K562 (cell line): ENCODE measurements around the gene OOSP1. TPM values are rescaled to one million over a fixed set of nuclear protein-coding genes. Genes with fewer than 3 reads are reported as not detected.

Experiments
- KDM2B ChIP-seq: fragments of 250-450 bp; sonication (Bioruptor Pico); IDR thresholded peaks from 2 replicates; pipeline ENCODE4 v1.8.0; 2021; ENCODE audit warnings: mild to moderate bottlenecking, moderate library complexity
- KLF1 ChIP-seq: fragments of 450-650 bp; IDR thresholded peaks from 2 replicates; pipeline ENCODE4 v1.6.1; 2016; ENCODE audit warnings: missing genetic modification characterization, missing compliant biosample characterization
- NR1H2 ChIP-seq: sonication (generic); formaldehyde crosslinking; IDR thresholded peaks from 2 replicates; pipeline ENCODE4 v1.4.0; 2020; ENCODE audit warnings: mild to moderate bottlenecking, missing genetic modification reagents
- NR2C2 ChIP-seq, 2 experiments: fragments of 200-800 bp in 1 of 2; sonication (Bioruptor generic) in 1 of 2; sonication (generic) in 1 of 2; formaldehyde crosslinking in 1 of 2; IDR thresholded peaks; 2 replicates each; pipeline versions ENCODE4 v1.6.1 to v1.8.0; 2016 to 2022; ENCODE audit warnings: mild to moderate bottlenecking in 1 of 2, missing compliant biosample characterization in 1 of 2, missing genetic modification characterization in 1 of 2, missing genetic modification reagents in 1 of 2
- ZEB2 ChIP-seq: fragments of 450-650 bp; IDR thresholded peaks from 2 replicates; pipeline ENCODE4 v1.6.1; 2016
- ZNF212 ChIP-seq: fragments of 450-650 bp; formaldehyde crosslinking; IDR thresholded peaks from 2 replicates; pipeline ENCODE4 v1.4.0; 2020; ENCODE audit warnings: mild to moderate bottlenecking
- polyA plus RNA-seq, 8 experiments: library from polyadenylated mRNA; depleted of rRNA in 4 of 8; stranded (reverse) in 5 of 8; unstranded in 3 of 8; fragments of >200 nt; fragmentation: Nextera tagmentation in 2 of 8; fragmentation: Illumina TruSeq in 1 of 8; extraction: Ambion mirVana in 2 of 8; extraction: Trizol in 1 of 8; gene quantifications; 2 replicates each; pipeline versions ENCODE4 v1.2.1 to v1.2.3, GENCODE V29; 2011 to 2014; ENCODE audit warnings: inconsistent platforms in 1 of 8, missing spikeins in 1 of 8
- total RNA-seq, 7 experiments: library from RNA; depleted of rRNA in 6 of 7; stranded (reverse); fragments of >200 nt in 6 of 7; fragmentation: Illumina TruSeq in 2 of 7; extraction: Trizol in 2 of 7; gene quantifications; 2 replicates each; pipeline versions ENCODE4 v1.2.1 to v1.2.3, GENCODE V29; 2011 to 2021; ENCODE audit warnings: low replicate concordance in 1 of 7
- TF ChIP-seq, protein P1 (sequence below), 2 experiments: fragments of 450-650 bp in 1 of 2; sonication (generic) in 1 of 2; formaldehyde crosslinking in 1 of 2; IDR thresholded peaks; 2 replicates each; pipeline versions ENCODE4 v1.7.1 to v1.9.0; 2016 to 2022; ENCODE audit warnings: inconsistent platforms in 1 of 2, mild to moderate bottlenecking in 1 of 2, missing genetic modification reagents in 1 of 2
- TF ChIP-seq, protein P2 (sequence below): fragments of 250-450 bp; sonication (Bioruptor Pico); IDR thresholded peaks from 2 replicates; pipeline ENCODE4 v1.5.0; 2021
- TF ChIP-seq, protein P3 (sequence below): IDR thresholded peaks from 3 replicates; pipeline ENCODE4 v1.6.1; 2011; ENCODE audit warnings: borderline replicate concordance, mild to moderate bottlenecking, moderate library complexity; ENCODE audit not compliant: insufficient read length; ENCODE audit errors: extremely low read depth

The OOSP1 gene
- total and polyA plus RNA-seq, 9 of the 15 experiments (the other 6 are each of a cell fraction or from before 2014, with no cell fraction given): 0.14 to 3.0 (median 0.61) TPM

DNA sequence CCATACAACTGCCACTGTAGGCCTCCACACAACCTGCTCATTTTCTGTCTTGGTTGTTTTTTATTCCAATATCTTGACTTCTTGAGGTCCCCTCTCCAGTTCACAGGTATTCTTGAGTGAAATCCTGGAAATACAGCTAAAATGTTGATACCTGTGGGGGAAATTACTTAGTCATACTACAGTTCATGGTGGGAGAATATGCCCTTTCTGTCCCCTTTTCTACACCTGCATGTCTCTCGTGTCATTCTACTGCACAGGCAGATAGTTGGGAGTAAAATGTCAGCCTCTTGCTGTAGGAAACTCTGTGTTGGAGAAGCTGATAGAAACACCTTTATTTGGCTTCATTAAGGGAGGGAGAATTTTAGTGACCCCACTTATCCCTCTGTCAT is 30.2 kb downstream of the OOSP1 start (continued):
- TF ChIP-seq, protein P1, sequence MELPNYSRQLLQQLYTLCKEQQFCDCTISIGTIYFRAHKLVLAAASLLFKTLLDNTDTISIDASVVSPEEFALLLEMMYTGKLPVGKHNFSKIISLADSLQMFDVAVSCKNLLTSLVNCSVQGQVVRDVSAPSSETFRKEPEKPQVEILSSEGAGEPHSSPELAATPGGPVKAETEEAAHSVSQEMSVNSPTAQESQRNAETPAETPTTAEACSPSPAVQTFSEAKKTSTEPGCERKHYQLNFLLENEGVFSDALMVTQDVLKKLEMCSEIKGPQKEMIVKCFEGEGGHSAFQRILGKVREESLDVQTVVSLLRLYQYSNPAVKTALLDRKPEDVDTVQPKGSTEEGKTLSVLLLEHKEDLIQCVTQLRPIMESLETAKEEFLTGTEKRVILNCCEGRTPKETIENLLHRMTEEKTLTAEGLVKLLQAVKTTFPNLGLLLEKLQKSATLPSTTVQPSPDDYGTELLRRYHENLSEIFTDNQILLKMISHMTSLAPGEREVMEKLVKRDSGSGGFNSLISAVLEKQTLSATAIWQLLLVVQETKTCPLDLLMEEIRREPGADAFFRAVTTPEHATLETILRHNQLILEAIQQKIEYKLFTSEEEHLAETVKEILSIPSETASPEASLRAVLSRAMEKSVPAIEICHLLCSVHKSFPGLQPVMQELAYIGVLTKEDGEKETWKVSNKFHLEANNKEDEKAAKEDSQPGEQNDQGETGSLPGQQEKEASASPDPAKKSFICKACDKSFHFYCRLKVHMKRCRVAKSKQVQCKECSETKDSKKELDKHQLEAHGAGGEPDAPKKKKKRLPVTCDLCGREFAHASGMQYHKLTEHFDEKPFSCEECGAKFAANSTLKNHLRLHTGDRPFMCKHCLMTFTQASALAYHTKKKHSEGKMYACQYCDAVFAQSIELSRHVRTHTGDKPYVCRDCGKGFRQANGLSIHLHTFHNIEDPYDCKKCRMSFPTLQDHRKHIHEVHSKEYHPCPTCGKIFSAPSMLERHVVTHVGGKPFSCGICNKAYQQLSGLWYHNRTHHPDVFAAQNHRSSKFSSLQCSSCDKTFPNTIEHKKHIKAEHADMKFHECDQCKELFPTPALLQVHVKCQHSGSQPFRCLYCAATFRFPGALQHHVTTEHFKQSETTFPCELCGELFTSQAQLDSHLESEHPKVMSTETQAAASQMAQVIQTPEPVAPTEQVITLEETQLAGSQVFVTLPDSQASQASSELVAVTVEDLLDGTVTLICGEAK (IDR thresholded peaks at IDR 0.05): no peak
- TF ChIP-seq, protein P1 (CRISPR knock-in tag; IDR thresholded peaks at IDR 0.05): no peak
- TF ChIP-seq KDM2B (CRISPR knock-in tag): no peak
- no peak for TF ChIP-seq KLF1 (tag)
- TF ChIP-seq ZNF212 (CRISPR knock-in tag): no peak
- TF ChIP-seq NR1H2 (CRISPR knock-in tag): no peak
- TF ChIP-seq ZEB2: 0 out of 2 replicates have a peak, but pooled peaks have one; percentile 7
- TF ChIP-seq, protein P2, sequence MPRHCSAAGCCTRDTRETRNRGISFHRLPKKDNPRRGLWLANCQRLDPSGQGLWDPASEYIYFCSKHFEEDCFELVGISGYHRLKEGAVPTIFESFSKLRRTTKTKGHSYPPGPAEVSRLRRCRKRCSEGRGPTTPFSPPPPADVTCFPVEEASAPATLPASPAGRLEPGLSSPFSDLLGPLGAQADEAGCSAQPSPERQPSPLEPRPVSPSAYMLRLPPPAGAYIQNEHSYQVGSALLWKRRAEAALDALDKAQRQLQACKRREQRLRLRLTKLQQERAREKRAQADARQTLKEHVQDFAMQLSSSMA (CRISPR knock-in tag): no peak
- TF ChIP-seq, protein P3, sequence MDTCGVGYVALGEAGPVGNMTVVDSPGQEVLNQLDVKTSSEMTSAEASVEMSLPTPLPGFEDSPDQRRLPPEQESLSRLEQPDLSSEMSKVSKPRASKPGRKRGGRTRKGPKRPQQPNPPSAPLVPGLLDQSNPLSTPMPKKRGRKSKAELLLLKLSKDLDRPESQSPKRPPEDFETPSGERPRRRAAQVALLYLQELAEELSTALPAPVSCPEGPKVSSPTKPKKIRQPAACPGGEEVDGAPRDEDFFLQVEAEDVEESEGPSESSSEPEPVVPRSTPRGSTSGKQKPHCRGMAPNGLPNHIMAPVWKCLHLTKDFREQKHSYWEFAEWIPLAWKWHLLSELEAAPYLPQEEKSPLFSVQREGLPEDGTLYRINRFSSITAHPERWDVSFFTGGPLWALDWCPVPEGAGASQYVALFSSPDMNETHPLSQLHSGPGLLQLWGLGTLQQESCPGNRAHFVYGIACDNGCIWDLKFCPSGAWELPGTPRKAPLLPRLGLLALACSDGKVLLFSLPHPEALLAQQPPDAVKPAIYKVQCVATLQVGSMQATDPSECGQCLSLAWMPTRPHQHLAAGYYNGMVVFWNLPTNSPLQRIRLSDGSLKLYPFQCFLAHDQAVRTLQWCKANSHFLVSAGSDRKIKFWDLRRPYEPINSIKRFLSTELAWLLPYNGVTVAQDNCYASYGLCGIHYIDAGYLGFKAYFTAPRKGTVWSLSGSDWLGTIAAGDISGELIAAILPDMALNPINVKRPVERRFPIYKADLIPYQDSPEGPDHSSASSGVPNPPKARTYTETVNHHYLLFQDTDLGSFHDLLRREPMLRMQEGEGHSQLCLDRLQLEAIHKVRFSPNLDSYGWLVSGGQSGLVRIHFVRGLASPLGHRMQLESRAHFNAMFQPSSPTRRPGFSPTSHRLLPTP: no peak
- no peak for TF ChIP-seq NR2C2 (CRISPR knock-in tag; IDR thresholded peaks at IDR 0.05)
- peak; percentile 43; the same call in 1 of the 2 replicates for TF ChIP-seq NR2C2 (tag; IDR thresholded peaks at IDR 0.05)
